A673 (cell line): Measurements from ENCODE around the gene MUC20. TPM values are rescaled to one million over a fixed set of nuclear protein-coding genes. Genes with fewer than 3 reads are reported as not detected.

Experiments used
- BruUV-seq: library from RNA; stranded (reverse); fragments of 400-500 nt; replicated peaks from 2 replicates; lab custom pipeline; 2021; lab: Mats Ljungman, UMichigan
- CTCF ChIA-PET: fragments of 300-600 bp; sonication (Branson Sonifier 250); formaldehyde crosslinking; loops from one replicate; lab custom pipeline; 2022; ENCODE audit warnings: antibody characterized with exemption; lab: Charles Lee
- POLR2A ChIA-PET: fragments of 300-600 bp; sonication (Branson Sonifier 250); formaldehyde crosslinking; loops from one replicate; lab custom pipeline; 2022; ENCODE audit warnings: antibody characterized with exemption; ENCODE audit not compliant: low non-redundant PET; lab: Charles Lee
- DNase-seq: peaks from one replicate; pipeline ENCODE4 v3.0.0-alpha.2; 2015; ENCODE audit warnings: low spot score
- H3K27ac ChIP-seq: fragments of 200-600 bp; sonication (generic); 2 replicates; pipeline ENCODE4 v1.5.1; 2016; ENCODE audit warnings: mixed run types, low read depth, mild to moderate bottlenecking, mixed read lengths, antibody characterized with exemption, low read length; ENCODE audit not compliant: poor library complexity, severe bottlenecking
- H3K27me3 ChIP-seq: fragments of 200-600 bp; sonication (generic); replicated peaks from 2 replicates; pipeline ENCODE4 v1.6.1; 2017; ENCODE audit warnings: mixed run types, low read depth, mild to moderate bottlenecking, mixed read lengths, antibody characterized with exemption, low read length; ENCODE audit not compliant: insufficient read depth, poor library complexity
- H3K36me3 ChIP-seq: fragments of 200-600 bp; sonication (generic); 2 replicates; pipeline ENCODE4 v1.6.1; 2016; ENCODE audit warnings: mixed run types, mild to moderate bottlenecking, mixed read lengths, antibody characterized with exemption, low read length; ENCODE audit not compliant: insufficient read depth, poor library complexity, severe bottlenecking
- H3K4me1 ChIP-seq: fragments of 200-600 bp; sonication (generic); 2 replicates; pipeline ENCODE4 v1.6.1; 2017; ENCODE audit warnings: mixed run types, mild to moderate bottlenecking, mixed read lengths, antibody characterized with exemption, low read length; ENCODE audit not compliant: insufficient read depth, poor library complexity, severe bottlenecking
- H3K4me3 ChIP-seq: fragments of 200-600 bp; sonication (generic); 2 replicates; pipeline ENCODE4 v1.5.1; 2016; ENCODE audit warnings: low read depth, mixed run types, mild to moderate bottlenecking, mixed read lengths, low read length; ENCODE audit not compliant: poor library complexity, severe bottlenecking
- H3K9me3 ChIP-seq: fragments of 200-600 bp; sonication (generic); 2 replicates; pipeline ENCODE4 v1.6.1; 2016; ENCODE audit warnings: mixed run types, low read depth, mild to moderate bottlenecking, mixed read lengths, antibody characterized with exemption, low read length; ENCODE audit not compliant: poor library complexity, severe bottlenecking
- CTCF ChIP-seq: fragments of 300-800, 200-600 bp; sonication (generic); conservative IDR thresholded peaks from 2 replicates; pipeline ENCODE4 v1.5.1; 2017; ENCODE audit warnings: low read depth, mild to moderate bottlenecking, antibody characterized with exemption, low read length, moderate library complexity, mixed read lengths
- EZH2 ChIP-seq: fragments of 200-600 bp; sonication (generic); IDR thresholded peaks from 2 replicates; pipeline ENCODE4 v1.6.1; 2017; ENCODE audit warnings: borderline replicate concordance, low read depth, mild to moderate bottlenecking, mixed read lengths, antibody characterized with exemption, low read length; ENCODE audit not compliant: poor library complexity, severe bottlenecking
- intact Hi-C: fragments of 100-400 bp; cut with micrococcal nuclease; formaldehyde crosslinking; loops from one replicate; pipeline ENCODE4 v1.10.0; 2022; ENCODE audit not compliant: unreplicated experiment
- total RNA-seq: library from RNA; stranded (reverse); gene quantifications from 2 replicates; pipeline ENCODE4 v1.2.3, GENCODE V29; 2021

MUC20 gene
- total RNA-seq, 1 experiment from 2014 or later: 1.1 TPM

GRCh38 chr3:195771646-195772300 is 51.0 kb downstream of the MUC20 start:
- Histone ChIP-seq H3K27ac (no peak overlapping the region), H3K27me3 (no peaks in the 10 kb centered on the region), H3K4me1 (no peaks in the 10 kb centered on the region), H3K9me3 (no peaks in the 10 kb centered on the region), H3K4me3 (no peak overlapping the region), H3K36me3 (no peaks in the 10 kb centered on the region)
- ChIA-PET POLR2A (no interaction called here), CTCF (no interaction called here)
- intact Hi-C loops: no loop called here
- DNase-seq: no peak
- TF ChIP-seq CTCF (no peak), EZH2 (no peak)
- BruUV-seq: no TSS peak

- Histone ChIP-seq H3K27me3 (no peaks in the 10 kb centered on the region), H3K9me3 (no peaks in the 10 kb centered on the region), H3K27ac (no peak overlapping the region), H3K4me1 (no peaks in the 10 kb centered on the region), H3K36me3 (no peaks in the 10 kb centered on the region), H3K4me3 (no peak overlapping the region)
- no peak for DNase-seq
- POLR2A ChIA-PET: no interaction called here
- BruUV-seq: no TSS peak
- intact Hi-C loops: no loop called here
- CTCF ChIA-PET: no interaction called here
- no peak for TF ChIP-seq EZH2
- no peak for TF ChIP-seq CTCF
Measured at GRCh38 chr3:195773956-195774537, 53.3 kb downstream of the MUC20 start.

GRCh38 chr3:195774917-195775316 is 54.1 kb downstream of the MUC20 start:
- intact Hi-C loops: no loop called here
- H3K36me3 ChIP-seq: no peaks in the 10 kb centered on the region
- POLR2A ChIA-PET: no interaction called here
- no peak overlapping the region for H3K27ac ChIP-seq
- H3K9me3 ChIP-seq: no peaks in the 10 kb centered on the region
- DNase-seq: peak; percentile 76
- no peaks in the 10 kb centered on the region for H3K4me1 ChIP-seq
- CTCF ChIA-PET: no interaction called here
- H3K4me3 ChIP-seq: no peak overlapping the region
- no peaks in the 10 kb centered on the region for H3K27me3 ChIP-seq
- TF ChIP-seq EZH2: no peak
- TF ChIP-seq CTCF: peak; percentile 77
- no TSS peak for BruUV-seq
